Ishikawa (cell line): ENCODE results near the gene TRAF3IP1.

Experiments
- CEBPB ChIP-seq: IDR thresholded peaks from 2 replicates; pipeline ENCODE4 v1.6.1; 2012
- CREB1 ChIP-seq: IDR thresholded peaks from 2 replicates; pipeline ENCODE4 v1.6.1; 2012; ENCODE audit warnings: low read depth
- EGR1 ChIP-seq: IDR thresholded peaks from 2 replicates; pipeline ENCODE4 v1.6.1; 2012
- EP300 ChIP-seq: IDR thresholded peaks from 2 replicates; pipeline ENCODE4 v1.6.1; 2012; ENCODE audit warnings: borderline replicate concordance
- FOXM1 ChIP-seq: IDR thresholded peaks from 2 replicates; pipeline ENCODE4 v1.6.1; 2012; ENCODE audit warnings: low read depth, borderline replicate concordance
- NFIC ChIP-seq: IDR thresholded peaks from 2 replicates; pipeline ENCODE4 v1.6.1; 2012
- RAD21 ChIP-seq: IDR thresholded peaks from 2 replicates; pipeline ENCODE4 v1.6.1; 2012; ENCODE audit warnings: low read depth
- REST ChIP-seq: IDR thresholded peaks from 2 replicates; pipeline ENCODE4 v1.6.1; 2012; ENCODE audit warnings: low read depth, mild to moderate bottlenecking
- TAF1 ChIP-seq: IDR thresholded peaks from 2 replicates; pipeline ENCODE4 v1.6.1; 2012; ENCODE audit warnings: low read depth, mild to moderate bottlenecking
- TCF12 ChIP-seq: IDR thresholded peaks from 2 replicates; pipeline ENCODE4 v1.6.1; 2012; ENCODE audit warnings: low read depth
- TEAD4 ChIP-seq: IDR thresholded peaks from 2 replicates; pipeline ENCODE4 v1.6.1; 2012
- USF1 ChIP-seq: IDR thresholded peaks from 2 replicates; pipeline ENCODE4 v1.6.1; 2012
- YY1 ChIP-seq: IDR thresholded peaks from 2 replicates; pipeline ENCODE4 v1.6.1; 2012; ENCODE audit warnings: low read depth
- ZBTB7A ChIP-seq: IDR thresholded peaks from 2 replicates; pipeline ENCODE4 v1.6.1; 2012; ENCODE audit warnings: low read depth
- TF ChIP-seq, protein P1 (sequence below): IDR thresholded peaks from 2 replicates; pipeline ENCODE4 v1.6.1; 2012

Gene TRAF3IP1

GRCh38 chr2:238401551-238401950 is 81.2 kb downstream of the TRAF3IP1 start:
- TF ChIP-seq NFIC (no peak), EGR1 (no peak), EP300 (no peak)

DNA sequence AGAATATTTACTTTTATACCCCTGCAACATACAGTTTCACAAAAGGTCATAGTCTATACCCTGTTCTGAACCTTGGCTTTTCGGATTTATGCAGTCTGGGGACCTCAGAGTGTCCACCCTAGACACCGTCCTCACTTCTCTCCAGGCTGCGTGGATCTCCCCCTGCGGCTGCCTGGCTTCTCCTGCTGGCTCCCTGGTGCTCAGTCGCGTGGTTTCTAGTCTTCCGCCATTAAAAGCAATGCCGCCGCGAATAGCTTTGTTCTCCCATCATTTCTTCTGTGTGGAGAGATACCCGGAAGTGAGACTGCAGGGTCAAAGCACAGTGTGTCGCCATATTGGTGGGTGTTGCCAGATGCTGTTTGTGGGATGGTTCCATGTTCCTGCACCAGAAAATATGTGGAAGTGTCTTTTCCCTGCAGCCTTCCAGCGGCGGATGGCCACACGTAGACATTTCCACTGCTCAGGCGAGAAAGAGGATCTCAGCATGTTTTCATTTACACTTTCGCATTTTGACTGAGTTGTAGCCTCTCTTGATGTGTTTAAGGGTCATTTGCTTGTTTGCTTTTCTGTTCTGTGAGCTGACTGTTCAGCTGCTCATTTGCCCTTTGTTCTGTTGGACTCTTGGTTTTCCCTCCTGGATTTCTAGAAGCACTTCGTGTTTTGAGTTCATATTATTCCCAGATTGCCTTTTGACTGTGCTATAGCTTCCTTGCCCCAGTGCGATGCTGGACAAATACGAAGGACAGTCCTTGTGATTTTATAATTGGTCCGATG is 83.5 kb downstream of the TRAF3IP1 start:
- TF ChIP-seq TCF12: no peak
- TF ChIP-seq, protein P1, sequence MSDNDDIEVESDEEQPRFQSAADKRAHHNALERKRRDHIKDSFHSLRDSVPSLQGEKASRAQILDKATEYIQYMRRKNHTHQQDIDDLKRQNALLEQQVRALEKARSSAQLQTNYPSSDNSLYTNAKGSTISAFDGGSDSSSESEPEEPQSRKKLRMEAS: no peak
- TF ChIP-seq TEAD4: no peak

DNA sequence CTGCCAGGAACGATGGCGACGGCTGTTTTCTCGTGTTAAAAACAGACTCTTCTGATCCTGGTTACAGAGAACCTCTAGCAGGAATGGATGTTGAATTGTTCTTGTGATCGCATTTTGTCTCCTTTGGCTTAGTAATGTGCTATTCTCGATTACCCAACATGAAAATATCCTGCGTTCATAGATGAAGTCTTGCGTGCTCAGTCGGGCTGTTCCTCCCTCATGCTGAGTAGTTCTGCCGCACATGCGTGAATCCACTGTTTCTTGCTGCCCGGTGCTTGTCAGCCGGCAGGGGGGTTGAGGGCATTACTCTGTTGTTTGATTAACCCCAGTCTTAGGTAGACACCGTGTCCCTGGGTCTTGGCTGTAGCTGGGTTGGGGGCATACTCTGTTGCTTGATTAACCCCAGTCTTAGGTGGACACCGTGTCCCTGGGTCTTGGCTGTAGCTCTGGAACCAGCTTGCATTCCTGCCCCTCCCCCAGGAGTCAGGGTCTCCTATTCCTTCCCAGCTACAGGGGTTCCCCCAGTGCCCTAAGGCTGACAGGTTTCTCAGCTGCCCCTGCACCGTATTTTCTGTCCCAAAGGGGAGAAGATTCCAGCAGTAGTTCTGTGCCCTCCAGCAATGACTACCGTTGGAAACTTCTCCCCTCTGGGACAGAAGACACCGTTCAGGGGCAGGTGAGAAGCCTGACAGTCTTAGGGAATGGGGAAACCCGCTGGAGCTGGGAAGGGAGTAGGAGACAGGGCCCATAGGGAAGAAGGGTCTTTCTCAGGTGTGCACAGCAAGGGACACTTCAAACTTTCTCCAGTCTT is 84.3 kb downstream of the TRAF3IP1 start:
- no peak for TF ChIP-seq EP300
- no peak for TF ChIP-seq YY1
- TF ChIP-seq, protein P1: no peak
- no peak for TF ChIP-seq NFIC
- TF ChIP-seq TCF12: no peak
- no peak for TF ChIP-seq TEAD4
- no peak for TF ChIP-seq REST
- TF ChIP-seq TAF1: no peak
- TF ChIP-seq EGR1: no peak
- TF ChIP-seq USF1: no peak
- no peak for TF ChIP-seq RAD21
- TF ChIP-seq CEBPB: no peak
- TF ChIP-seq FOXM1: no peak
- no peak for TF ChIP-seq ZBTB7A
- TF ChIP-seq CREB1: no peak

- TF ChIP-seq CEBPB (no peak), NFIC (no peak), TEAD4 (no peak), YY1 (no peak), USF1 (no peak), EP300 (no peak), CREB1 (no peak), REST (no peak), ZBTB7A (no peak), EGR1 (no peak)
- TF ChIP-seq, protein P1: no peak
Observed at GRCh38 chr2:238406221-238406997, 86.1 kb downstream of the TRAF3IP1 start.

- TF ChIP-seq RAD21 (no peak), TAF1 (no peak), YY1 (no peak)
Observed at GRCh38 chr2:238406998-238407285, 86.6 kb downstream of the TRAF3IP1 start.

DNA sequence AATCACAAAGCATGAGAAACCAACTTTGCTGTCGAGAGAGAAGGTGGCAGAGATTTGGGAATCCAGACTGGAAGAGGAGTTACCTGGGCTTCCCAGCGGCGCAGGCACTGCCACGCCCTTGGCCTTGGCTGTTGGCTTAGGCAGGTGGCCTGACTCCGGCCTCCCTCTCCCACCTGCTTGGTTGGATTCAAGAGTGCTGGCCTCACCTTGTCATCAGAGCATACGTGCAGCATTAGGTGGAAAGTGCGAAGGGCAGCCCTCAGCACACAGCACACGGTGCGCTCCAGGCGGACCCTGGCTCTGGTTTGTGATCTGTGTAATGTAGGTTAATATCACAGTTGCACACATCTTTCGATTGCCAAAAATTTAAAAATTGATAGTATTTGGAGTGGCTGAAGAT is 87.2 kb downstream of the TRAF3IP1 start:
- TF ChIP-seq EGR1 (no peak), TCF12 (no peak), REST (no peak), EP300 (no peak), CEBPB (no peak), TAF1 (no peak), CREB1 (no peak), RAD21 (no peak), USF1 (no peak), YY1 (no peak), FOXM1 (no peak), ZBTB7A (no peak), TEAD4 (no peak), NFIC (no peak)
- TF ChIP-seq, protein P1: no peak
